ENCODE results near the gene HNRNPL. TPM values are rescaled to one million over a fixed set of nuclear protein-coding genes. Genes with fewer than 3 reads are reported as not detected.
A peak's percentile ranks its signal among the peaks of the same experiment; 100 is the strongest.

HNRNPL gene
- total RNA-seq, 1 experiment from 2014 or later = 749 TPM

DNA sequence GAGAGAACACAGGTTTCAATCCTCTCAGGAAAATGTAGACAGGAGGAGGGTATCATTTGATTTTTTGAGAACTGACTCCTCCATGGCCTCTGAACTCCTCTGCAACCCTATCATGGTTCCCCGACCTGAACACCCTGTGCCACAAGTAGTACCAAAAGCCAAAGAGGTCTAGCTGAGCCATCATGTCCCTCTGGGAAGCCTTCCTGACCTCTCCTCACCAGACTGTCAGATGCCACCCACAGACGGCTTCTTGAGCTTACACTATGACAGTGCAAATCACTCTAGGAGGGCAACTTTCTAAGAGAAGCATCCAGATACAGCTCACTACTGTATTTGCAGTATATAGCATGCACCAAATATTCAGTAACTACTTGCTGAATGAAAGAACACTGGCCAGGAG, 3.7 kb downstream of the HNRNPL start:
- intact Hi-C loops (cut with micrococcal nuclease; ENCODE audit: unreplicated experiment) = no loop called here
- Histone ChIP-seq H3K9me3 (ENCODE audit: control insufficient read depth, insufficient read depth, low read depth, low read length) (no peaks in the 10 kb centered on the region), H3K4me3 (ENCODE audit: low read depth in 2 of 2, low read length in 2 of 2) (no peak overlapping the region), H3K36me3 (ENCODE audit: control insufficient read depth, insufficient read depth, low read length) (peaks cover 68% of the 10 kb centered on the region), H3K4me1 (ENCODE audit: control insufficient read depth, insufficient read depth, low read length) (peaks cover 68% of the 10 kb centered on the region), H3K27ac (ENCODE audit: low read length) (peak overlapping the region; percentile 42), H3K27me3 (ENCODE audit: control insufficient read depth, insufficient read depth, low read length) (no peaks in the 10 kb centered on the region)
- ATAC-seq (no peak), DNase-seq (ENCODE audit: low read depth, low spot score) (no peak)
- BruUV-seq (replicated peaks) = no TSS peak
- ChIA-PET POLR2A (interaction anchor here (0.6 to 1.1 kb wide), 5 partner anchors 12 to 443 kb away, joined by 3 to 11 read pairs (median 4); partner anchors contain the start of gene FAM98C), CTCF (interaction anchor here (0.5 kb wide), 1 partner anchor 160 kb away, joined by 5 read pairs; no protein-coding TSS in a partner anchor)
- in situ Hi-C loops (cut with HindIII; ENCODE audit: low pct_unique_long_range_greater_than_20kb, low sequenced_read_pairs) = loop anchor here (10.0 kb wide), 1 partner anchor 89 kb away; the partner anchor contains the start of genes MRPS12 and SARS2
- TF ChIP-seq POLR2AphosphoS5 (IDR thresholded peaks at IDR 0.05; ENCODE audit: low read depth, low read length) (no peak), SIN3A (IDR thresholded peaks at IDR 0.05; ENCODE audit: borderline replicate concordance, insufficient read depth, low read depth, low read length) (no peak), TCF7L2 (IDR thresholded peaks at IDR 0.05; ENCODE audit: low read depth, low read length) (no peak)
- TF ChIP-seq, protein P1, sequence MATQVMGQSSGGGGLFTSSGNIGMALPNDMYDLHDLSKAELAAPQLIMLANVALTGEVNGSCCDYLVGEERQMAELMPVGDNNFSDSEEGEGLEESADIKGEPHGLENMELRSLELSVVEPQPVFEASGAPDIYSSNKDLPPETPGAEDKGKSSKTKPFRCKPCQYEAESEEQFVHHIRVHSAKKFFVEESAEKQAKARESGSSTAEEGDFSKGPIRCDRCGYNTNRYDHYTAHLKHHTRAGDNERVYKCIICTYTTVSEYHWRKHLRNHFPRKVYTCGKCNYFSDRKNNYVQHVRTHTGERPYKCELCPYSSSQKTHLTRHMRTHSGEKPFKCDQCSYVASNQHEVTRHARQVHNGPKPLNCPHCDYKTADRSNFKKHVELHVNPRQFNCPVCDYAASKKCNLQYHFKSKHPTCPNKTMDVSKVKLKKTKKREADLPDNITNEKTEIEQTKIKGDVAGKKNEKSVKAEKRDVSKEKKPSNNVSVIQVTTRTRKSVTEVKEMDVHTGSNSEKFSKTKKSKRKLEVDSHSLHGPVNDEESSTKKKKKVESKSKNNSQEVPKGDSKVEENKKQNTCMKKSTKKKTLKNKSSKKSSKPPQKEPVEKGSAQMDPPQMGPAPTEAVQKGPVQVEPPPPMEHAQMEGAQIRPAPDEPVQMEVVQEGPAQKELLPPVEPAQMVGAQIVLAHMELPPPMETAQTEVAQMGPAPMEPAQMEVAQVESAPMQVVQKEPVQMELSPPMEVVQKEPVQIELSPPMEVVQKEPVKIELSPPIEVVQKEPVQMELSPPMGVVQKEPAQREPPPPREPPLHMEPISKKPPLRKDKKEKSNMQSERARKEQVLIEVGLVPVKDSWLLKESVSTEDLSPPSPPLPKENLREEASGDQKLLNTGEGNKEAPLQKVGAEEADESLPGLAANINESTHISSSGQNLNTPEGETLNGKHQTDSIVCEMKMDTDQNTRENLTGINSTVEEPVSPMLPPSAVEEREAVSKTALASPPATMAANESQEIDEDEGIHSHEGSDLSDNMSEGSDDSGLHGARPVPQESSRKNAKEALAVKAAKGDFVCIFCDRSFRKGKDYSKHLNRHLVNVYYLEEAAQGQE (IDR thresholded peaks at IDR 0.05; ENCODE audit: insufficient read depth in 1 of 2, low read depth in 2 of 2, low read length in 1 of 2) = no peak
- TF ChIP-seq, protein P2, sequence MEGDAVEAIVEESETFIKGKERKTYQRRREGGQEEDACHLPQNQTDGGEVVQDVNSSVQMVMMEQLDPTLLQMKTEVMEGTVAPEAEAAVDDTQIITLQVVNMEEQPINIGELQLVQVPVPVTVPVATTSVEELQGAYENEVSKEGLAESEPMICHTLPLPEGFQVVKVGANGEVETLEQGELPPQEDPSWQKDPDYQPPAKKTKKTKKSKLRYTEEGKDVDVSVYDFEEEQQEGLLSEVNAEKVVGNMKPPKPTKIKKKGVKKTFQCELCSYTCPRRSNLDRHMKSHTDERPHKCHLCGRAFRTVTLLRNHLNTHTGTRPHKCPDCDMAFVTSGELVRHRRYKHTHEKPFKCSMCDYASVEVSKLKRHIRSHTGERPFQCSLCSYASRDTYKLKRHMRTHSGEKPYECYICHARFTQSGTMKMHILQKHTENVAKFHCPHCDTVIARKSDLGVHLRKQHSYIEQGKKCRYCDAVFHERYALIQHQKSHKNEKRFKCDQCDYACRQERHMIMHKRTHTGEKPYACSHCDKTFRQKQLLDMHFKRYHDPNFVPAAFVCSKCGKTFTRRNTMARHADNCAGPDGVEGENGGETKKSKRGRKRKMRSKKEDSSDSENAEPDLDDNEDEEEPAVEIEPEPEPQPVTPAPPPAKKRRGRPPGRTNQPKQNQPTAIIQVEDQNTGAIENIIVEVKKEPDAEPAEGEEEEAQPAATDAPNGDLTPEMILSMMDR (IDR thresholded peaks at IDR 0.05) = no peak

DNA sequence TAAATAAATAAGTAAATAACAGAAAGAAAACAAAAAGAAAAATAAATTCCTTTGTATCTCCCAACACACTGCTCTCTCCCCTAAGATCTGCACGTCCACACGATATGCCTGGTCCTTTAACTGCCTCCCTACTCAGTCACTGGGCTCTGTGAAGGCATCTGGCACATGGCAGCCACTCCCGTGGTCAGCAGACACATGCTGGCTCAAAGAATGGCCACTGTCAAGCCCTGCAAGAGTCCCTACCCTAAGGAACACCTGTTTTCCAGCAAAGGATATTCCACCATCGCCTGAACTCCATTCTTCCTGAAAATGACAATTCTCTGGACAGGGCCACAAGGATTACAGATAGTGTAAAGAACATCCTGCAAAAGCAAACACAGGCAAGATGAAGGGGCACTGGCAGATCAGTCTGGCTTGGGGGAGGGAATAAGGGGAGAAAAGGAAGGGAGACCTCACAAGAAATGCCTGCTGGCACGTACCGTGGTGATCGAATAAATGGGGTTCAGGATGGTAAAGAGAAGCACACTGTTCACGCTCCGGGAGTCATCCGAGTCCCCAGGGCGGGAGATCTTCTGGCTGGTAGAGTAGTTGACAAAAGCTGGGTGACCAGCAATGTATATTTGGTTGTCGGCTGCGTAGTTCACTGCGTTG, 4.3 kb downstream of the HNRNPL start:
- no peak for DNase-seq (ENCODE audit: low read depth, low spot score)
- TF ChIP-seq, protein P1 (IDR thresholded peaks at IDR 0.05; ENCODE audit: insufficient read depth in 1 of 2, low read depth in 2 of 2, low read length in 1 of 2) = no peak
- TF ChIP-seq POLR2AphosphoS5 (IDR thresholded peaks at IDR 0.05; ENCODE audit: low read depth, low read length) (no peak), TCF7L2 (IDR thresholded peaks at IDR 0.05; ENCODE audit: low read depth, low read length) (no peak), SIN3A (IDR thresholded peaks at IDR 0.05; ENCODE audit: borderline replicate concordance, insufficient read depth, low read depth, low read length) (no peak)
- TF ChIP-seq, protein P2 (IDR thresholded peaks at IDR 0.05) = no peak
- H3K27me3 ChIP-seq (ENCODE audit: control insufficient read depth, insufficient read depth, low read length) = no peaks in the 10 kb centered on the region
- ATAC-seq = no peak
- H3K4me3 ChIP-seq (ENCODE audit: low read depth in 2 of 2, low read length in 2 of 2) = no peak overlapping the region
- H3K4me1 ChIP-seq (ENCODE audit: control insufficient read depth, insufficient read depth, low read length) = peaks cover 69% of the 10 kb centered on the region
- H3K9me3 ChIP-seq (ENCODE audit: control insufficient read depth, insufficient read depth, low read depth, low read length) = no peaks in the 10 kb centered on the region
- intact Hi-C loops (cut with micrococcal nuclease; ENCODE audit: unreplicated experiment) = no loop called here
- BruUV-seq (replicated peaks) = no TSS peak
- H3K36me3 ChIP-seq (ENCODE audit: control insufficient read depth, insufficient read depth, low read length) = peaks cover 74% of the 10 kb centered on the region
- ChIA-PET POLR2A (interaction anchor here (0.6 to 1.1 kb wide), 4 partner anchors 12 to 443 kb away, joined by 3 to 6 read pairs (median 4); partner anchors contain the start of gene FAM98C), CTCF (no interaction called here)
- in situ Hi-C loops (cut with HindIII; ENCODE audit: low pct_unique_long_range_greater_than_20kb, low sequenced_read_pairs) = loop anchor here (10.0 kb wide), 1 partner anchor 89 kb away; the partner anchor contains the start of genes MRPS12 and SARS2
- peak overlapping the region; percentile 42 for H3K27ac ChIP-seq (ENCODE audit: low read length)

Data from Panc1 (cell line).